ENCODE data around the gene ACSS2. TPM values are rescaled to one million over a fixed set of nuclear protein-coding genes. Genes with fewer than 3 reads are reported as not detected.

Gene ACSS2
- total RNA-seq, 2 experiments from 2014 or later, result 14.2 to 14.3 TPM

DNA sequence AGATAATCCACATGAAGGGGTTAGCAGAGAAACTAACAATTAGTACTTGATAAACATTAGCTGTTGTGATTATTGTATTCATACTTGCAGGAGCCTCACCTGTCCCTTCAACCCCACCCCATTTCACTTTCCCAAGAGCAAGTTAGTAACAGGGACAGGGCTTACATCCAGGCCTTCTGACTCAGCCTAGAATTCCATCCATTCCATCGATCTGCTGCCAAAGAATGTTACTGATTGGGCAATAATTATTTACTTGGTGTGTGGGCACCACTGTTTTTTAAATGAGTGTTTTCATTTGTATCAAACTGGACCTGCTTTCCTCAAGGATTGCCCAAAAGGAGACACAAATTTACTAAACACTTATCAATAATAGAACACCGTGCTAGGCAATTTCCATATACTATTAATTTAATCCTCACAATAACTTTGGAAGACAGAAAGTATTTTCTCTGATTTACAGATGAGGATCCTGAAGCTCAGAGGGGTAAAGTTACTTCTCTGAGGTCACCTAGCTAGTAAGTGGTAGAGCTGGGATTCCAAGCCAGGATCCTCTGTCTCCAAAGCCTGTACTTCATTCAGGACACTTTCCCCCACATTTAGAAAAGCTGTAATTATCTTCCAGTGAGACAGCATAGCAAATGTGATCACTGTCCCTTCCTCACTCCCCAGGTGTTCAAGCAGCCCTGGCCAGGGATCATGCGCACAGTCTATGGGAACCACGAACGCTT is 46.4 kb downstream of the ACSS2 start:
- H3K36me3 Mint-ChIP-seq (ENCODE audit: low read depth), result peaks cover 4% of the 10 kb centered on the region
- H3K27ac Mint-ChIP-seq, result no peak overlapping the region
- no peaks in the 10 kb centered on the region for H3K27me3 Mint-ChIP-seq
- ATAC-seq, result no peak
- H3K4me1 Mint-ChIP-seq (ENCODE audit: low read depth), result peaks cover 17% of the 10 kb centered on the region
- TF ChIP-seq, protein P1, sequence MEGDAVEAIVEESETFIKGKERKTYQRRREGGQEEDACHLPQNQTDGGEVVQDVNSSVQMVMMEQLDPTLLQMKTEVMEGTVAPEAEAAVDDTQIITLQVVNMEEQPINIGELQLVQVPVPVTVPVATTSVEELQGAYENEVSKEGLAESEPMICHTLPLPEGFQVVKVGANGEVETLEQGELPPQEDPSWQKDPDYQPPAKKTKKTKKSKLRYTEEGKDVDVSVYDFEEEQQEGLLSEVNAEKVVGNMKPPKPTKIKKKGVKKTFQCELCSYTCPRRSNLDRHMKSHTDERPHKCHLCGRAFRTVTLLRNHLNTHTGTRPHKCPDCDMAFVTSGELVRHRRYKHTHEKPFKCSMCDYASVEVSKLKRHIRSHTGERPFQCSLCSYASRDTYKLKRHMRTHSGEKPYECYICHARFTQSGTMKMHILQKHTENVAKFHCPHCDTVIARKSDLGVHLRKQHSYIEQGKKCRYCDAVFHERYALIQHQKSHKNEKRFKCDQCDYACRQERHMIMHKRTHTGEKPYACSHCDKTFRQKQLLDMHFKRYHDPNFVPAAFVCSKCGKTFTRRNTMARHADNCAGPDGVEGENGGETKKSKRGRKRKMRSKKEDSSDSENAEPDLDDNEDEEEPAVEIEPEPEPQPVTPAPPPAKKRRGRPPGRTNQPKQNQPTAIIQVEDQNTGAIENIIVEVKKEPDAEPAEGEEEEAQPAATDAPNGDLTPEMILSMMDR (IDR thresholded peaks at IDR 0.05), result no peak
- DNase-seq, result no peak
- H3K9me3 Mint-ChIP-seq, result no peaks in the 10 kb centered on the region
- ChIA-PET CTCF (no interaction called here), POLR2A (interaction anchor here (1.3 to 1.5 kb wide), 2 partner anchors 11 to 76 kb away, joined by 3 to 4 read pairs; no protein-coding TSS in a partner anchor)
- intact Hi-C loops (cut with micrococcal nuclease), result no loop called here
- no peak overlapping the region for H3K4me3 Mint-ChIP-seq

GRCh38 chr20:34923414-34923813 is 47.0 kb downstream of the ACSS2 start:
- H3K9me3 Mint-ChIP-seq, result no peaks in the 10 kb centered on the region
- H3K27ac Mint-ChIP-seq, result no peak overlapping the region
- no peak overlapping the region for H3K4me3 Mint-ChIP-seq
- intact Hi-C loops (cut with micrococcal nuclease), result no loop called here
- peaks cover 11% of the 10 kb centered on the region for H3K4me1 Mint-ChIP-seq (ENCODE audit: low read depth)
- peaks cover 6% of the 10 kb centered on the region for H3K36me3 Mint-ChIP-seq (ENCODE audit: low read depth)
- DNase-seq (no peak), ATAC-seq (no peak)
- TF ChIP-seq, protein P1 (IDR thresholded peaks at IDR 0.05), result no peak
- no peaks in the 10 kb centered on the region for H3K27me3 Mint-ChIP-seq
- POLR2A ChIA-PET, result no interaction called here
- CTCF ChIA-PET, result no interaction called here

GRCh38 chr20:34925341-34925740 is 48.9 kb downstream of the ACSS2 start:
- no peaks in the 10 kb centered on the region for H3K27me3 Mint-ChIP-seq
- intact Hi-C loops (cut with micrococcal nuclease), result no loop called here
- peaks cover 8% of the 10 kb centered on the region for H3K36me3 Mint-ChIP-seq (ENCODE audit: low read depth)
- DNase-seq (no peak), ATAC-seq (no peak)
- H3K9me3 Mint-ChIP-seq, result no peaks in the 10 kb centered on the region
- ChIA-PET POLR2A (no interaction called here), CTCF (no interaction called here)
- H3K27ac Mint-ChIP-seq, result no peak overlapping the region
- H3K4me1 Mint-ChIP-seq (ENCODE audit: low read depth), result peaks cover 8% of the 10 kb centered on the region
- TF ChIP-seq, protein P1 (IDR thresholded peaks at IDR 0.05), result no peak
- H3K4me3 Mint-ChIP-seq, result no peak overlapping the region

DNA sequence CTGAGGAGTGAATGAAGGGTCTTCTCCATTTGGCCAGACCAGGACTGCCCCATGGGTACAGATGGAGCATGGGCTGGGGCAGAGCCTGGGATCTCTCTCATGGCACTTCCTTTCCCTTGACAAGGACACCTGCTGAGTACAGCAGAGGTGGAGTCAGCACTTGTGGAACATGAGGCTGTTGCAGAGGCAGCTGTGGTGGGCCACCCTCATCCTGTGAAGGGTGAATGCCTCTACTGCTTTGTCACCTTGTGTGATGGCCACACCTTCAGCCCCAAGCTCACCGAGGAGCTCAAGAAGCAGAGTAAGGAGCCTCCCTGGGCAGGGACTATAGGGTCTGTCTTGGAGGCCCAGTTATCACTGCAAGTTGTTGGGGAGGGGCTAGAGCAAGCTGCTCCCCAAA is 49.6 kb downstream of the ACSS2 start:
- ATAC-seq, result no peak
- H3K36me3 Mint-ChIP-seq (ENCODE audit: low read depth), result peaks cover 13% of the 10 kb centered on the region

DNA sequence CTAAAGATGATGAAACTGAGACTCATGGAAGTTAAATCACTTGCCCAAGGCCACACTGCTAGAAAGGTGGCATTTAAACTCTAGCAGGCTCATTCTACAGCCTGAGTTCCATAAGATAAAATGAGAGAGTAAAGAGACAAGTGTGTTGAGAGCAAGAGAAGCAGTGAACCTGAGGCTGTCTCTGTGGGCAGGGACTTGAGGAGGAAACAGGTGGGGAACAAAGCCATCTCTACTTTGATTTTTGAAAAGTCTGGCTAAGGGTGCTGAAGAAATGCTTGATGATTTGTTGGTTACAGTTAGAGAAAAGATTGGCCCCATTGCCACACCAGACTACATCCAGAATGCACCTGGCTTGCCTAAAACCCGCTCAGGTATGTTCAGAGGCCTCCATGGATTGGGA is 50.2 kb downstream of the ACSS2 start:
- no peak overlapping the region for H3K27ac Mint-ChIP-seq
- H3K27me3 Mint-ChIP-seq, result no peaks in the 10 kb centered on the region
- POLR2A ChIA-PET, result no interaction called here
- intact Hi-C loops (cut with micrococcal nuclease), result no loop called here
- H3K36me3 Mint-ChIP-seq (ENCODE audit: low read depth), result peaks cover 16% of the 10 kb centered on the region
- DNase-seq, result no peak
- CTCF ChIA-PET, result interaction anchor here (0.9 kb wide), 1 partner anchor 14 kb away, joined by 3 read pairs; no protein-coding TSS in a partner anchor
- no peak overlapping the region for H3K4me3 Mint-ChIP-seq
- TF ChIP-seq, protein P1 (IDR thresholded peaks at IDR 0.05), result no peak
- peaks cover 8% of the 10 kb centered on the region for H3K4me1 Mint-ChIP-seq (ENCODE audit: low read depth)
- H3K9me3 Mint-ChIP-seq, result no peaks in the 10 kb centered on the region
- no peak for ATAC-seq

More for the DNA sequence above, 49.6 kb downstream of the ACSS2 start:
- no peaks in the 10 kb centered on the region for H3K27me3 Mint-ChIP-seq
- H3K9me3 Mint-ChIP-seq, result no peaks in the 10 kb centered on the region
- H3K4me1 Mint-ChIP-seq (ENCODE audit: low read depth), result peaks cover 8% of the 10 kb centered on the region
- no peak for DNase-seq
- TF ChIP-seq, protein P1 (IDR thresholded peaks at IDR 0.05), result no peak
- peak overlapping the region; percentile 3 for H3K27ac Mint-ChIP-seq
- intact Hi-C loops (cut with micrococcal nuclease), result no loop called here
- POLR2A ChIA-PET, result no interaction called here
- CTCF ChIA-PET, result interaction anchor here (0.9 kb wide), 1 partner anchor 13 kb away, joined by 3 read pairs; no protein-coding TSS in a partner anchor
- H3K4me3 Mint-ChIP-seq, result no peak overlapping the region
